HEK293T (cell line): ENCODE measurements around the gene CFP.

Experiments used
- CTCF ChIA-PET: fragments of 350-600 bp; formaldehyde crosslinking; extraction: SDS; loops from one replicate; lab custom pipeline; 2021; ENCODE audit warnings: antibody characterized with exemption, inconsistent platforms; lab: Yijun Ruan, JAX
- POLR2A ChIA-PET: fragments of 350-600 bp; formaldehyde crosslinking; extraction: SDS; loops from one replicate; lab custom pipeline; 2020; ENCODE audit warnings: antibody characterized with exemption, inconsistent platforms; lab: Yijun Ruan, JAX
- DNase-seq: peaks from one replicate; pipeline ENCODE4 v3.0.0; 2012; ENCODE audit warnings: mixed read lengths; ENCODE audit errors: extremely low spot score
- ARNT ChIP-seq: fragments of 450-650 bp; IDR thresholded peaks from 2 replicates; pipeline ENCODE4 v1.6.1; 2017; ENCODE audit warnings: mild to moderate bottlenecking
- BHLHE40 ChIP-seq: fragments of 450-650 bp; IDR thresholded peaks from 2 replicates; pipeline ENCODE4 v1.6.1; 2016; ENCODE audit warnings: mild to moderate bottlenecking, moderate library complexity, borderline replicate concordance
- CTBP1 ChIP-seq: fragments of 450-650 bp; IDR thresholded peaks from 2 replicates; pipeline ENCODE4 v1.6.1; 2016; ENCODE audit warnings: borderline replicate concordance
- ELF4 ChIP-seq: fragments of 450-650 bp; IDR thresholded peaks from 2 replicates; pipeline ENCODE4 v1.6.1; 2017; ENCODE audit warnings: antibody characterized with exemption
- FOXA1 ChIP-seq: fragments of 450-650 bp; IDR thresholded peaks from 2 replicates; pipeline ENCODE4 v1.6.1; 2016; ENCODE audit warnings: mild to moderate bottlenecking
- FOXK2 ChIP-seq: fragments of 450-650 bp; IDR thresholded peaks from 2 replicates; pipeline ENCODE4 v1.6.1; 2016; ENCODE audit warnings: mild to moderate bottlenecking
- FOXM1 ChIP-seq: fragments of 450-650 bp; IDR thresholded peaks from 2 replicates; pipeline ENCODE4 v1.6.1; 2017; ENCODE audit warnings: mild to moderate bottlenecking, borderline replicate concordance
- HDGF ChIP-seq: fragments of 450-650 bp; IDR thresholded peaks from 2 replicates; pipeline ENCODE4 v1.6.1; 2017; ENCODE audit warnings: antibody characterized with exemption, borderline replicate concordance
- L3MBTL2 ChIP-seq: fragments of 450-650 bp; conservative IDR thresholded peaks from 2 replicates; pipeline ENCODE4 v1.6.1; 2016; ENCODE audit warnings: mild to moderate bottlenecking
- LEF1 ChIP-seq: fragments of 450-650 bp; IDR thresholded peaks from 2 replicates; pipeline ENCODE4 v1.6.1; 2017; ENCODE audit warnings: mild to moderate bottlenecking, borderline replicate concordance
- NFRKB ChIP-seq: fragments of 450-650 bp; IDR thresholded peaks from 2 replicates; pipeline ENCODE4 v1.6.1; 2016; ENCODE audit warnings: mild to moderate bottlenecking, moderate library complexity
- PKNOX1 ChIP-seq: fragments of 450-650 bp; IDR thresholded peaks from 2 replicates; pipeline ENCODE4 v1.6.1; 2016
- SP1 ChIP-seq: fragments of 450-650 bp; IDR thresholded peaks from 2 replicates; pipeline ENCODE4 v1.6.1; 2017
- SUZ12 ChIP-seq: fragments of 450-650 bp; IDR thresholded peaks from 2 replicates; pipeline ENCODE4 v1.6.1; 2016; ENCODE audit warnings: mild to moderate bottlenecking
- TARDBP ChIP-seq: fragments of 450-650 bp; IDR thresholded peaks from 2 replicates; pipeline ENCODE4 v1.6.1; 2016
- ZNF384 ChIP-seq: fragments of 450-650 bp; IDR thresholded peaks from 2 replicates; pipeline ENCODE4 v1.6.1; 2016

CFP gene

DNA sequence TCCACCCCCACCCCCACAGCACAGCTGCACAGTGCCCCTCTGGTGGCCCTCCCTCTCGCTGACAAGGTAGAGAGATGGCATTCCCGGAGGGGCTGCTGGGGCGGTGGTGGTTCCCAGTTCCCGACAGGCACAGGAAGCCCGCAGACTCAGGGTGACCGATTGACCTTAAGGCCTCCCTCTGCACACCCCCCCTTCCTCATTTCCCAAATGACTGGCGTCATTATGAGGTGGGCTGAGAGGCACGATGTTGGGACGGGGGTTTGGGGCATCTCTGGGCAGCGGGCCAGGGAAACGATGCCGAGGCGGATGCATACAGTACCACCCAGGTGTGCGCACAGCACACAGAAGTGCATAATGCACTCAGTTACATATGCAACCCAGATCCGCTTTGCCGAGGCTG is 51.0 kb downstream of the CFP start:
- ChIA-PET POLR2A (no interaction called here), CTCF (no interaction called here)
- DNase-seq = no peak
- TF ChIP-seq LEF1 = no peak
- no peak for TF ChIP-seq ZNF384
- TF ChIP-seq FOXM1 = no peak
- no peak for TF ChIP-seq NFRKB
- no peak for TF ChIP-seq HDGF
- no peak for TF ChIP-seq SUZ12
- TF ChIP-seq TARDBP = no peak
- TF ChIP-seq PKNOX1 = no peak
- TF ChIP-seq CTBP1 = no peak

GRCh38 chrX:47577901-47578300 is 51.8 kb downstream of the CFP start:
- DNase-seq = no peak
- POLR2A ChIA-PET = no interaction called here
- CTCF ChIA-PET = no interaction called here
- no peak for TF ChIP-seq TARDBP
- no peak for TF ChIP-seq NFRKB
- no peak for TF ChIP-seq SUZ12
- no peak for TF ChIP-seq ELF4
- no peak for TF ChIP-seq L3MBTL2
- no peak for TF ChIP-seq FOXA1
- no peak for TF ChIP-seq FOXM1
- TF ChIP-seq FOXK2 = no peak
- no peak for TF ChIP-seq ARNT
- TF ChIP-seq CTBP1 = no peak
- TF ChIP-seq HDGF = no peak
- TF ChIP-seq PKNOX1 = no peak
- TF ChIP-seq LEF1 = no peak
- no peak for TF ChIP-seq ZNF384
- no peak for TF ChIP-seq SP1
- TF ChIP-seq BHLHE40 = no peak

DNA sequence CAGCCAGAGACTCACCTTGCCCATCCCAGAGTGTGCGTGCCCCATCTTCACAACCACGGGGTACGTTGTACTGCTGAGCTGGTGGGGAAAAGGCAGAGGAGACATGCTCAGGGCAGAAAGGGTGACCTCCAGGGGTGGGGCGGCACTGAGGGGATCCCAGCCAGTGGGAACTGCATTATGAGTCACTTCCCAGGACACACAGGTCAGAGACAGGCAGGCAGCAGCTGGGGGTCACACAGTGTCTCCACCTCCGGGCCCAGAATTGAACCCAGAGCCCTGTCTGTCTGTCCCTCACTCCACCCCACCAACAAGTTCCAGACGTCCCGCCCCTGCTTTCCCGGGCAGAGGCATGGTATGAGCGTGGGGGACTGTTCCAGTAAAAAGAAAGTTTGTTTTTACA is 52.3 kb downstream of the CFP start:
- POLR2A ChIA-PET = no interaction called here
- TF ChIP-seq LEF1 (no peak), FOXK2 (no peak), PKNOX1 (no peak)
- peak; percentile 4 for DNase-seq
- CTCF ChIA-PET = no interaction called here

- CTCF ChIA-PET = no interaction called here
Observed at GRCh38 chrX:47576021-47576898, 53.5 kb downstream of the CFP start.

DNA sequence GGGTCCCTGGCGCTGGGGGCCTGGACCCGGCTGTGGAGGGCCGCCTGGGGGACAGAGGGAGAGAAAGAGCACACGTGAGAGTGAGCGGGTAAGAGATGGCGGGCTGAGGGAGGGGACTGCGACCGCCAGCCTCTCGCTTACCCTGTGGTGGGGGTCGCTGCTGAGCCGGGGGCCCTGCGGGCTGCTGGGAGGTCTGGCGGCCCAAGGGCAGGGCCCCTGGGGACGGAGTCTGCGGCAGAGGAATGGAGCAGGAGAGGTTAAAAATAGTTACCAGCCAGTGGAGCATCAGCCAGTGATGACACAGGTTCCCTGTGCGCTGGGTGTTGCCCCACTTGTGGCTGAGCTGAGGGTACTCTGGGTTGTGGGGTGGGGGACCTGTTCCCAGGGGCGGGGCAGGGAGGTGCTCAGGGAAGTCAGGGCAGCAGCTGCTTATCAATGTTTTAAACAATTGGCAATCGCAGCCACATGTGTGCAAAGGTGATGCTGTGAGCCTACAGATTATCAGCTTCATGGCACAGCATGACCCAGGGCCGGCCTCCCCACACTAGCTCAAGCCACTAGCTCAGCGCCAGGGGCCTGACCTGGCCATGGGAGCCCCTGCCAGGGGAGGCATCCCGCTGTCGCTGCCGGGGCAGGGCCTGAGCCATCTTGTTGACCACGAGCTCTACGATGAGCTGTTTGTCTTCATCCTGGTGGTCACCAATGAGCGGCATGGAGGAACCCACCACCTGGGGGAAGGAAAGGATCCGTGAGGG is 55.0 kb downstream of the CFP start:
- no peak for DNase-seq
- CTCF ChIA-PET = no interaction called here
- POLR2A ChIA-PET = interaction anchor here (1.1 kb wide), 1 partner anchor 7 kb away, joined by 5 read pairs; the partner anchor contains the start of gene TIMP1
- TF ChIP-seq HDGF (no peak), ARNT (no peak), ELF4 (no peak), CTBP1 (no peak), SUZ12 (no peak), LEF1 (no peak), TARDBP (no peak), ZNF384 (no peak), FOXM1 (no peak), PKNOX1 (no peak), BHLHE40 (no peak), FOXK2 (no peak), SP1 (no peak), FOXA1 (no peak), NFRKB (no peak), L3MBTL2 (no peak)

More at GRCh38 chrX:47576021-47576898, 53.5 kb downstream of the CFP start:
- no peak for TF ChIP-seq ELF4
- TF ChIP-seq FOXA1 = no peak
- no peak for TF ChIP-seq ZNF384
- TF ChIP-seq BHLHE40 = no peak
- TF ChIP-seq PKNOX1 = no peak
- TF ChIP-seq FOXM1 = no peak
- TF ChIP-seq FOXK2 = no peak
- no peak for TF ChIP-seq HDGF
- TF ChIP-seq SP1 = no peak
- no peak for TF ChIP-seq LEF1
- TF ChIP-seq L3MBTL2 = no peak
- DNase-seq = no peak
- POLR2A ChIA-PET = no interaction called here
